ENCODE measurements around the gene ANKRD63.

ANKRD63 gene

GRCh38 chr15:40302288-40302886 lies 19.5 kb upstream of the ANKRD63 start:
- Histone ChIP-seq H3K4me1 (ENCODE audit: control insufficient read depth, insufficient read depth, low read length) (no peaks in the 10 kb centered on the region), H3K4me3 (ENCODE audit: low read length) (no peak overlapping the region), H3K36me3 (ENCODE audit: control insufficient read depth, insufficient read depth, low read length, severe bottlenecking) (no peaks in the 10 kb centered on the region), H3K9ac (ENCODE audit: low read length) (no peak overlapping the region), H3K27me3 (replicated peaks; ENCODE audit: control insufficient read depth, insufficient read depth, low read length) (peaks cover 66% of the 10 kb centered on the region), H3K9me3 (ENCODE audit: control insufficient read depth, low read length) (peaks cover 22% of the 10 kb centered on the region)
- DNase-seq (ENCODE audit: low read depth), result no peak

GRCh38 chr15:40301467-40302179 lies 18.8 kb upstream of the ANKRD63 start:
- peaks cover 66% of the 10 kb centered on the region for H3K27me3 ChIP-seq (replicated peaks; ENCODE audit: control insufficient read depth, insufficient read depth, low read length)
- H3K4me1 ChIP-seq (ENCODE audit: control insufficient read depth, insufficient read depth, low read length), result no peaks in the 10 kb centered on the region
- H3K9me3 ChIP-seq (ENCODE audit: control insufficient read depth, low read length), result peaks cover 22% of the 10 kb centered on the region
- H3K4me3 ChIP-seq (ENCODE audit: low read length), result no peak overlapping the region
- H3K9ac ChIP-seq (ENCODE audit: low read length), result no peak overlapping the region
- DNase-seq (ENCODE audit: low read depth), result no peak
- H3K36me3 ChIP-seq (ENCODE audit: control insufficient read depth, insufficient read depth, low read length, severe bottlenecking), result no peaks in the 10 kb centered on the region

GRCh38 chr15:40300771-40301170 lies 17.9 kb upstream of the ANKRD63 start:
- Histone ChIP-seq H3K27me3 (replicated peaks; ENCODE audit: control insufficient read depth, insufficient read depth, low read length) (peaks cover 64% of the 10 kb centered on the region), H3K9me3 (ENCODE audit: control insufficient read depth, low read length) (peaks cover 22% of the 10 kb centered on the region), H3K36me3 (ENCODE audit: control insufficient read depth, insufficient read depth, low read length, severe bottlenecking) (no peaks in the 10 kb centered on the region), H3K4me1 (ENCODE audit: control insufficient read depth, insufficient read depth, low read length) (no peaks in the 10 kb centered on the region), H3K9ac (ENCODE audit: low read length) (no peak overlapping the region), H3K4me3 (ENCODE audit: low read length) (no peak overlapping the region)
- no peak for DNase-seq (ENCODE audit: low read depth)

GRCh38 chr15:40300367-40300766 lies 17.5 kb upstream of the ANKRD63 start:
- Histone ChIP-seq H3K9me3 (ENCODE audit: control insufficient read depth, low read length) (peaks cover 22% of the 10 kb centered on the region), H3K9ac (ENCODE audit: low read length) (no peak overlapping the region), H3K27me3 (replicated peaks; ENCODE audit: control insufficient read depth, insufficient read depth, low read length) (peaks cover 64% of the 10 kb centered on the region), H3K36me3 (ENCODE audit: control insufficient read depth, insufficient read depth, low read length, severe bottlenecking) (no peaks in the 10 kb centered on the region), H3K4me1 (ENCODE audit: control insufficient read depth, insufficient read depth, low read length) (no peaks in the 10 kb centered on the region), H3K4me3 (ENCODE audit: low read length) (no peak overlapping the region)
- DNase-seq (ENCODE audit: low read depth), result no peak

GRCh38 chr15:40298216-40298935 lies 15.5 kb upstream of the ANKRD63 start:
- H3K9me3 ChIP-seq (ENCODE audit: control insufficient read depth, low read length), result peaks cover 22% of the 10 kb centered on the region
- H3K36me3 ChIP-seq (ENCODE audit: control insufficient read depth, insufficient read depth, low read length, severe bottlenecking), result no peaks in the 10 kb centered on the region
- H3K9ac ChIP-seq (ENCODE audit: low read length), result no peak overlapping the region
- H3K4me3 ChIP-seq (ENCODE audit: low read length), result no peak overlapping the region
- peaks cover 68% of the 10 kb centered on the region for H3K27me3 ChIP-seq (replicated peaks; ENCODE audit: control insufficient read depth, insufficient read depth, low read length)
- no peaks in the 10 kb centered on the region for H3K4me1 ChIP-seq (ENCODE audit: control insufficient read depth, insufficient read depth, low read length)
- no peak for DNase-seq (ENCODE audit: low read depth)

DNA sequence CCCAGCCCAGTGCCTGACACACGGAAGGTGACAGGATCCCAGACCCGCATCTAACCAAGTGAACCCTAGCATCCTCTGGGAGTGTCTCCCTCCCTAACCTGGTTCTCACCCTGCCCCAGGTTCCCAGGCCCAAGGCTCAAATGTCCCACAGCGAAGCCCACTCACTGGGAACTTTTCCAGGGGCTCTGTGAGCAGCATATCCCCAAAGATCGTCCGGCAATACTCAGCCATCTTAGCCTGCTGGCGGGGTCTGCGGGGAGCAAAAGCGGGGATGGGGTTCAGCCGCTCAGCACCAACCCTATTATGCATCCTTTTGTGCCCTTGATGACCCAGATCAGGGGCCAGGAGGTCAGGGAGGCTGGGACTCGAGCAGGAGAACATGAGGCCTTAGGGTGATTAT lies 14.5 kb upstream of the ANKRD63 start:
- peaks cover 22% of the 10 kb centered on the region for H3K9me3 ChIP-seq (ENCODE audit: control insufficient read depth, low read length)
- no peaks in the 10 kb centered on the region for H3K36me3 ChIP-seq (ENCODE audit: control insufficient read depth, insufficient read depth, low read length, severe bottlenecking)
- DNase-seq (ENCODE audit: low read depth), result no peak
- H3K27me3 ChIP-seq (replicated peaks; ENCODE audit: control insufficient read depth, insufficient read depth, low read length), result peaks cover 72% of the 10 kb centered on the region
- H3K4me1 ChIP-seq (ENCODE audit: control insufficient read depth, insufficient read depth, low read length), result no peaks in the 10 kb centered on the region
- H3K4me3 ChIP-seq (ENCODE audit: low read length), result no peak overlapping the region
- H3K9ac ChIP-seq (ENCODE audit: low read length), result no peak overlapping the region

DNA sequence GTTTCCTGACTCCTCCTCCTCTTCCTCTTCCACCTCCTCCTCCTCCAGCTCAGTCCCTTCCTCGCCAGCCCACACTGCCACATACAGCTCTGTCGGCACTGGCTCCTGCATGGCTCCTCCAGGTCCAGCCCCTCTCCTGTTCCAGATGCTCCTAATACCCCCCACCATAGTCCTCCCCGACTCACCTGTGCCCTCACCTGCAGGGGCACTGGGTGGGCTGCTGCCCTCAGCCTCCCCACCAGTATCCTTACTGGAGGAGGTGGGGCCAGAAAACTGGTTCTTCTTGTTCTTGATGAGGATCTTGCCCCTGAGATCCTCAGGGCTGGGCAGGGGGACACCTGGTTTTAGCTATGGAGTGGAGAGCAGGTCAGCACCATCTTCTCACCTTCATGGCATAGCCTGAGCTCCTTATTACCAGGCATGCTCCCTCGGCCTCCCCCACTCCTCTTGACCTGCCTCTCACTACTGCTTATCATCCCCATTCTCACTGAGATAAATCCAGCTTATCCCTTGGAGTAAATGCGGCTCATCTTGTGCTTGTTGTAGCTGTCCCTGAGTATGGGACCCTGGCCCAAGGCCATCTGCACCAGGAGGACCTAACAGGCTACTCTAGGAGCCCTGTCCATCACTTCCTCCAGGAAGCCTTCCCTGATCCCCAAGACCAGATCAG lies 13.8 kb upstream of the ANKRD63 start:
- Histone ChIP-seq H3K4me3 (ENCODE audit: low read length) (no peak overlapping the region), H3K36me3 (ENCODE audit: control insufficient read depth, insufficient read depth, low read length, severe bottlenecking) (no peaks in the 10 kb centered on the region), H3K27me3 (replicated peaks; ENCODE audit: control insufficient read depth, insufficient read depth, low read length) (peaks cover 72% of the 10 kb centered on the region), H3K9ac (ENCODE audit: low read length) (no peak overlapping the region), H3K4me1 (ENCODE audit: control insufficient read depth, insufficient read depth, low read length) (no peaks in the 10 kb centered on the region), H3K9me3 (ENCODE audit: control insufficient read depth, low read length) (peaks cover 22% of the 10 kb centered on the region)
- DNase-seq (ENCODE audit: low read depth), result no peak

GRCh38 chr15:40295877-40296560 lies 13.2 kb upstream of the ANKRD63 start:
- Histone ChIP-seq H3K4me3 (ENCODE audit: low read length) (no peak overlapping the region), H3K36me3 (ENCODE audit: control insufficient read depth, insufficient read depth, low read length, severe bottlenecking) (no peaks in the 10 kb centered on the region), H3K27me3 (replicated peaks; ENCODE audit: control insufficient read depth, insufficient read depth, low read length) (peaks cover 72% of the 10 kb centered on the region), H3K4me1 (ENCODE audit: control insufficient read depth, insufficient read depth, low read length) (no peaks in the 10 kb centered on the region), H3K9me3 (ENCODE audit: control insufficient read depth, low read length) (peaks cover 22% of the 10 kb centered on the region), H3K9ac (ENCODE audit: low read length) (no peak overlapping the region)
- no peak for DNase-seq (ENCODE audit: low read depth)

- H3K4me3 ChIP-seq (ENCODE audit: low read length), result no peak overlapping the region
- no peak for DNase-seq (ENCODE audit: low read depth)
- no peaks in the 10 kb centered on the region for H3K4me1 ChIP-seq (ENCODE audit: control insufficient read depth, insufficient read depth, low read length)
- H3K9ac ChIP-seq (ENCODE audit: low read length), result no peak overlapping the region
- H3K9me3 ChIP-seq (ENCODE audit: control insufficient read depth, low read length), result peaks cover 17% of the 10 kb centered on the region
- H3K27me3 ChIP-seq (replicated peaks; ENCODE audit: control insufficient read depth, insufficient read depth, low read length), result peaks cover 69% of the 10 kb centered on the region
- no peaks in the 10 kb centered on the region for H3K36me3 ChIP-seq (ENCODE audit: control insufficient read depth, insufficient read depth, low read length, severe bottlenecking)
These were observed 12.4 kb upstream of the ANKRD63 start for GRCh38 chr15:40295297-40295696.

DNA sequence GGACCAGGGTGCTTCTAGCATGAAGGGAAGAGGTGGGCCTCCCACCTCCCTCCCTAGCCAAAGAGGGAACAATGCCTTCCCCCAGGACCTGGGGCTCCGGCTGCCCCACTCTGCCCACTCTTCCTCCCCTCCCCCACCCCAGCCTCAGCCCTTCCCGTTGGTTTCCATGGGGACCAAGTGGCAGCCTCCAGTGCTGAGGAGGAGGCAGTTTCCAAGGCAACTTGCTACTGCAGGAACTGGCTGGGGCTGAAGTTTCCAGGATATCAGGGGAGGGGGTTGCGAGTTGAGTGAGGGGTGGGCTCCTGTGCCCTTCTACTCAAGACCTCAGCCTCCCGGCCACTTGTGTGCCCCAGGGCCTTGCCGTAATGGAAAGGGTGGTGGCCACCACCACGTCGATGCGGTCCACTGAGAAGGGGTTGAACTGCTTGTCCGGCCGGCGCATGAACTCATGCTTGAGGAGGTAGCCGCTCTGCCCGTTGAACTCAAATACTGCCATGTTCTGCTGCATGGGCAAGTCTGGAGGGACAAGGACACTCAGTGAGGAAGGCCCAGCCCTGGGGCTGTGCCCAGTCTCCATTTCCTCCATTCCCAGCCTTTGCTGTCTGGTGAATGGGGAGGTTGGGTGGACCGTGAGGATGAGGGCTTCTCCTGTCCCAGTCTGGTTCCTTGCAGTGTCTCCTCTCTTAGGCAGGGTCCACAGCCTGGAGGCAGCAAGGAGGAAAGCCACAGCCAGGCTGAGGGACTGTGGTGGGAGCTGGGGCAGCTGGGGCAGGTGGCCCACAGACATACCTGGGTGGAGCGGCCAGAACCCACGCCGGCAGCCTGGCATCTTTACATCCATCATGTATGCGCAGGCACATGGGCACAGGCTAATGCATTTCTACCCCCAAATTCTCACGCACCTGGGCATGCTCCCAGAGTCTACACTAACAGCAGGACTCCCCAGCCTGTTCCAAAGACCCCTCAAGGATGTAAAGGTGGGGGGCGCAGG lies 11.3 kb upstream of the ANKRD63 start:
- no peak overlapping the region for H3K9ac ChIP-seq (ENCODE audit: low read length)
- no peak overlapping the region for H3K4me3 ChIP-seq (ENCODE audit: low read length)
- peaks cover 78% of the 10 kb centered on the region for H3K27me3 ChIP-seq (replicated peaks; ENCODE audit: control insufficient read depth, insufficient read depth, low read length)
- H3K36me3 ChIP-seq (ENCODE audit: control insufficient read depth, insufficient read depth, low read length, severe bottlenecking), result no peaks in the 10 kb centered on the region
- no peaks in the 10 kb centered on the region for H3K4me1 ChIP-seq (ENCODE audit: control insufficient read depth, insufficient read depth, low read length)
- H3K9me3 ChIP-seq (ENCODE audit: control insufficient read depth, low read length), result peaks cover 6% of the 10 kb centered on the region
- DNase-seq (ENCODE audit: low read depth), result no peak
